Keratinocyte (primary cell): ENCODE data around the gene NOB1. TPM values are rescaled to one million over a fixed set of nuclear protein-coding genes. Genes with fewer than 3 reads are reported as not detected.

Experiments
- DNase-seq: peaks from one replicate; pipeline ENCODE4 v3.0.0-alpha.2; 2011; ENCODE audit warnings: low read depth, missing footprints, low spot score
- FAIRE-seq: peaks from 2 replicates; lab custom pipeline; 2011; peaks lifted over from hg19 to GRCh38; lab: Jason Lieb, UNC
- H2AFZ ChIP-seq: 2 replicates; pipeline ENCODE4 v1.6.0; 2012; ENCODE audit warnings: low read length, control low read depth, inconsistent platforms; ENCODE audit not compliant: control insufficient read depth
- H3K27ac ChIP-seq: 2 replicates; pipeline ENCODE4 v1.5.1; 2011; ENCODE audit warnings: low read length; ENCODE audit not compliant: control insufficient read depth, insufficient read depth
- H3K27me3 ChIP-seq: 3 replicates; pipeline ENCODE4 v1.6.0; 2011; ENCODE audit warnings: low read length; ENCODE audit not compliant: control insufficient read depth, insufficient read depth; ENCODE audit errors: extremely low read depth
- H3K36me3 ChIP-seq, 2 experiments: 2 replicates in 1 of 2; 3 replicates in 1 of 2; pipeline ENCODE4 v1.5.1; 2011; ENCODE audit warnings: low read length in 2 of 2, mild to moderate bottlenecking in 1 of 2; ENCODE audit not compliant: control insufficient read depth in 2 of 2, insufficient read depth in 2 of 2; ENCODE audit errors: extremely low read depth in 1 of 2
- H3K4me1 ChIP-seq: 3 replicates; pipeline ENCODE4 v1.5.1; 2011; ENCODE audit warnings: low read length; ENCODE audit not compliant: control insufficient read depth, insufficient read depth; ENCODE audit errors: extremely low read depth
- H3K4me2 ChIP-seq: 3 replicates; pipeline ENCODE4 v1.6.0; 2011; ENCODE audit warnings: low read depth, low read length; ENCODE audit not compliant: control insufficient read depth, insufficient read depth; ENCODE audit errors: extremely low read depth
- H3K4me3 ChIP-seq, 3 experiments: fragments of 200-600 bp in 1 of 3; sonication (generic) in 1 of 3; 2 replicates in 2 of 3; 3 replicates in 1 of 3; pipeline ENCODE4 v1.5.1; 2011 to 2016; ENCODE audit warnings: low read length in 3 of 3, mild to moderate bottlenecking in 3 of 3, control low read depth in 2 of 3, inconsistent platforms in 1 of 3, low read depth in 1 of 3, mixed read lengths in 1 of 3, mixed run types in 1 of 3, moderate library complexity in 1 of 3; ENCODE audit not compliant: control insufficient read depth in 2 of 3, insufficient read depth in 2 of 3; ENCODE audit errors: extremely low read depth in 1 of 3
- H3K79me2 ChIP-seq: 2 replicates; pipeline ENCODE4 v1.6.0; 2012; ENCODE audit warnings: low read length; ENCODE audit not compliant: control insufficient read depth, insufficient read depth
- H3K9ac ChIP-seq: 3 replicates; pipeline ENCODE4 v1.6.0; 2011; ENCODE audit warnings: low read length; ENCODE audit not compliant: control insufficient read depth, insufficient read depth; ENCODE audit errors: extremely low read depth
- H3K9me1 ChIP-seq: 3 replicates; pipeline ENCODE4 v1.6.0; 2011; ENCODE audit warnings: low read length; ENCODE audit not compliant: control insufficient read depth, insufficient read depth; ENCODE audit errors: extremely low read depth
- H3K9me3 ChIP-seq: 2 replicates; pipeline ENCODE4 v1.5.1; 2012; ENCODE audit warnings: low read depth, low read length; ENCODE audit not compliant: control insufficient read depth
- H4K20me1 ChIP-seq: 3 replicates; pipeline ENCODE4 v1.6.0; 2011; ENCODE audit warnings: low read length; ENCODE audit not compliant: control insufficient read depth, insufficient read depth; ENCODE audit errors: extremely low read depth
- EZH2 ChIP-seq: IDR thresholded peaks from one replicate; pipeline ENCODE4 v1.6.1; 2012; ENCODE audit warnings: inconsistent platforms, mild to moderate bottlenecking, low read length, moderate library complexity
- dilution Hi-C: fragments of 300-500 bp; cut with MboI; formaldehyde crosslinking; loops from one replicate; pipeline ENCODE4 v1.7.0; 2020; ENCODE audit warnings: low sequenced_read_pairs; ENCODE audit not compliant: extremely low pct_ligation_motif_present
- polyA plus RNA-seq, 5 experiments: library from polyadenylated mRNA; depleted of rRNA in 3 of 5; stranded (reverse) in 3 of 5; stranded (forward) in 1 of 5; unstranded in 1 of 5; fragments of >200 nt; gene quantifications; 1 replicate in 1 of 5; 2 replicates in 3 of 5; 3 replicates in 1 of 5; pipeline versions ENCODE4 v1.2.1 to v1.2.3, GENCODE V29; 2011 to 2012; ENCODE audit warnings: missing spikeins in 2 of 5, low read depth in 1 of 5, low replicate concordance in 1 of 5
- TF ChIP-seq, protein P1 (sequence below), 3 experiments: IDR thresholded peaks in 1 of 3; conservative IDR thresholded peaks in 1 of 3; optimal IDR thresholded peaks in 1 of 3; 2 replicates in 2 of 3; 3 replicates in 1 of 3; pipeline versions ENCODE3 to v1.5.1; 2011; ENCODE audit warnings: low read length in 3 of 3, mild to moderate bottlenecking in 3 of 3, moderate library complexity in 2 of 3, control low read depth in 1 of 3, inconsistent platforms in 1 of 3; ENCODE audit not compliant: insufficient read depth in 2 of 3; ENCODE audit errors: extremely low read depth in 1 of 3

The NOB1 gene
- polyA plus RNA-seq, 1 donor (not counting 4 experiments of a cell fraction or from before 2014, with no cell fraction given), result 63.0 TPM

DNA sequence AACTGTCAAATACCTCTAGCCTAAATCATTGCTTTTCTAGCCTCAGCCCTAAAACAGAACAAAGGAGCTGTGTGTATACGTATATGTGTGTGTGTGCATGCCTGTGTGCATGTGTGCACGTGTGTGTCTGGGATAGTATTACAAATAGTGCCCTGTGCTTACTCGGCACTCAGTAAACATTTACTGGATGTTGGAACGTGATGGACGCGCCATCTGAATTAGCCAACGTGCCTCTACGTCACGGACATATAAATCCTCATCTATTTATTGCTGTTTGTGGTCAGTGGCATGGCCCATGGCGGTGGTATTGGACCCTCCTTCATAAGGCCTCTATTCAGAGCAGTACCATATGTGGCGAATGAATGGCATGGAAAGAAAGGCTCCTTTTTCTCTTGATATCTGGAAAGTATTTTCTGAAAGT lies 44.9 kb upstream of the NOB1 start:
- Histone ChIP-seq H3K9ac (no peak overlapping the region), H3K9me1 (no peaks in the 10 kb centered on the region), H3K36me3 (peaks cover 6 to 8% of the 10 kb centered on the region in 2 experiments), H3K4me3 (no peak overlapping the region), H3K27me3 (no peaks in the 10 kb centered on the region), H4K20me1 (no peaks in the 10 kb centered on the region), H3K9me3 (no peaks in the 10 kb centered on the region), H2AFZ (no peak overlapping the region), H3K4me2 (no peak overlapping the region), H3K4me1 (no peaks in the 10 kb centered on the region), H3K27ac (no peak overlapping the region), H3K79me2 (no peaks in the 10 kb centered on the region)
- DNase-seq (no peak), FAIRE-seq (no peak)
- TF ChIP-seq EZH2, result no peak
- TF ChIP-seq, protein P1, sequence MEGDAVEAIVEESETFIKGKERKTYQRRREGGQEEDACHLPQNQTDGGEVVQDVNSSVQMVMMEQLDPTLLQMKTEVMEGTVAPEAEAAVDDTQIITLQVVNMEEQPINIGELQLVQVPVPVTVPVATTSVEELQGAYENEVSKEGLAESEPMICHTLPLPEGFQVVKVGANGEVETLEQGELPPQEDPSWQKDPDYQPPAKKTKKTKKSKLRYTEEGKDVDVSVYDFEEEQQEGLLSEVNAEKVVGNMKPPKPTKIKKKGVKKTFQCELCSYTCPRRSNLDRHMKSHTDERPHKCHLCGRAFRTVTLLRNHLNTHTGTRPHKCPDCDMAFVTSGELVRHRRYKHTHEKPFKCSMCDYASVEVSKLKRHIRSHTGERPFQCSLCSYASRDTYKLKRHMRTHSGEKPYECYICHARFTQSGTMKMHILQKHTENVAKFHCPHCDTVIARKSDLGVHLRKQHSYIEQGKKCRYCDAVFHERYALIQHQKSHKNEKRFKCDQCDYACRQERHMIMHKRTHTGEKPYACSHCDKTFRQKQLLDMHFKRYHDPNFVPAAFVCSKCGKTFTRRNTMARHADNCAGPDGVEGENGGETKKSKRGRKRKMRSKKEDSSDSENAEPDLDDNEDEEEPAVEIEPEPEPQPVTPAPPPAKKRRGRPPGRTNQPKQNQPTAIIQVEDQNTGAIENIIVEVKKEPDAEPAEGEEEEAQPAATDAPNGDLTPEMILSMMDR (optimal IDR thresholded peaks at IDR 0.05 in 1 of 3, IDR thresholded peaks at IDR 0.05 in 1 of 3, conservative IDR thresholded peaks at IDR 0.05 in 1 of 3; ENCODE audit: extremely low read depth in 1 of 3, insufficient read depth in 2 of 3, low read length in 3 of 3), result no peak
- dilution Hi-C loops, result no loop called here

DNA sequence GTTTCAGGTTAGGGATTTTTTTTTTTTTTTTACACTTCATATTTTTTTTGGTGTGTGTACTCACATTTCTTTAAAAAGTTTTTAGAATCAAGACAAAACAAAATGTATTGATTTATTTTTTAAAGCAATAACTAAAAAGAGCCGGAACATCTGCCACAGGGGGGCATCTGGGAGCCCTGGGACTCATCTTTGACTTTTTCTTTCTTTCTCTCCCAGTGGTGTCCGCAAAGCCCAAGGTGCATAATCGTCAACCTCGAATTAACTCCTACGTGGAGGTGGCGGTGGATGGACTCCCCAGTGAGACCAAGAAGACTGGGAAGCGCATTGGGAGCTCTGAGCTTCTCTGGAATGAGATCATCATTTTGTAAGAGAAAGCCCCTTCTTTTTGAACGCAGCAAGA lies 43.7 kb upstream of the NOB1 start:
- no peaks in the 10 kb centered on the region for H3K9me1 ChIP-seq
- no peaks in the 10 kb centered on the region for H3K27me3 ChIP-seq
- H3K79me2 ChIP-seq, result no peaks in the 10 kb centered on the region
- no peaks in the 10 kb centered on the region for H3K4me1 ChIP-seq
- no peaks in the 10 kb centered on the region for H4K20me1 ChIP-seq
- no peak for DNase-seq
- dilution Hi-C loops, result no loop called here
- H3K27ac ChIP-seq, result no peak overlapping the region
- H3K4me2 ChIP-seq, result no peak overlapping the region
- FAIRE-seq, result no peak
- no peak overlapping the region for H2AFZ ChIP-seq
- TF ChIP-seq, protein P1 (optimal IDR thresholded peaks at IDR 0.05 in 1 of 3, IDR thresholded peaks at IDR 0.05 in 1 of 3, conservative IDR thresholded peaks at IDR 0.05 in 1 of 3; ENCODE audit: extremely low read depth in 1 of 3, insufficient read depth in 2 of 3, low read length in 3 of 3), result no peak
- no peak for TF ChIP-seq EZH2
- peaks cover 6 to 8% of the 10 kb centered on the region in 2 experiments for H3K36me3 ChIP-seq
- H3K9ac ChIP-seq, result no peak overlapping the region
- no peak overlapping the region for H3K4me3 ChIP-seq
- no peaks in the 10 kb centered on the region for H3K9me3 ChIP-seq
